Measurements from ENCODE around the gene DGKA.

Gene DGKA

DNA sequence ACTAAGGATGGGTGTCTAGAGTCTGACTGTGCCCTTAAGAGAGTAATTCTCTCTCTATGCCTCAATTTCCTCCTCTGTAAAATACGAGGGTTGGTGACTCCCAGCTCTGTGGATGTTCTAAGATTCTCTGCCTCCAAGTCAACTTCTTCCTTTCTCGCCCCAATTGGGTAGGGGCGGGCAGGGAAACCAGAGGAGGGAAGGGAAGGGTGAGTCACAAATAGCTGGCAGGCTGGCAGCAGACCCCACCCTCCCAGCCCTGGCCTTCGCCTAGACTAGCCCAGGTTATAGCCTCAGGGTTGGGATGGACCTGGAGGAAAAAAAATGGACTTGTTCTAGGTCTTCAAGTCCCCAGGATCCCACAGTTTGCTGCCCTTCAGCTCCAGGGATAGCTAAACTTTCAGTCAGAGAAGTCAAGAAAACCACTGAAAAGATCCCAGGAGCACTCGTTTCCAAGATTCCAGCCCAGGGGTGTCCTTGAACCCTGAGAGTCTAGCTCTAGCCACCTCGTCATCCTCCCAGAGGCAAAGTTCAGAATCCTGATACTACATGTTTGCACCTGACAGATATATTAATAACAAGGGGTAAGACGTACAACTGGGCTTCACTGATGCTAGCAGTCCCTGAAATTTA is 2.3 kb downstream of the DGKA start:
- TF ChIP-seq, protein P1, sequence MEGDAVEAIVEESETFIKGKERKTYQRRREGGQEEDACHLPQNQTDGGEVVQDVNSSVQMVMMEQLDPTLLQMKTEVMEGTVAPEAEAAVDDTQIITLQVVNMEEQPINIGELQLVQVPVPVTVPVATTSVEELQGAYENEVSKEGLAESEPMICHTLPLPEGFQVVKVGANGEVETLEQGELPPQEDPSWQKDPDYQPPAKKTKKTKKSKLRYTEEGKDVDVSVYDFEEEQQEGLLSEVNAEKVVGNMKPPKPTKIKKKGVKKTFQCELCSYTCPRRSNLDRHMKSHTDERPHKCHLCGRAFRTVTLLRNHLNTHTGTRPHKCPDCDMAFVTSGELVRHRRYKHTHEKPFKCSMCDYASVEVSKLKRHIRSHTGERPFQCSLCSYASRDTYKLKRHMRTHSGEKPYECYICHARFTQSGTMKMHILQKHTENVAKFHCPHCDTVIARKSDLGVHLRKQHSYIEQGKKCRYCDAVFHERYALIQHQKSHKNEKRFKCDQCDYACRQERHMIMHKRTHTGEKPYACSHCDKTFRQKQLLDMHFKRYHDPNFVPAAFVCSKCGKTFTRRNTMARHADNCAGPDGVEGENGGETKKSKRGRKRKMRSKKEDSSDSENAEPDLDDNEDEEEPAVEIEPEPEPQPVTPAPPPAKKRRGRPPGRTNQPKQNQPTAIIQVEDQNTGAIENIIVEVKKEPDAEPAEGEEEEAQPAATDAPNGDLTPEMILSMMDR (IDR thresholded peaks at IDR 0.05), result no peak

DNA sequence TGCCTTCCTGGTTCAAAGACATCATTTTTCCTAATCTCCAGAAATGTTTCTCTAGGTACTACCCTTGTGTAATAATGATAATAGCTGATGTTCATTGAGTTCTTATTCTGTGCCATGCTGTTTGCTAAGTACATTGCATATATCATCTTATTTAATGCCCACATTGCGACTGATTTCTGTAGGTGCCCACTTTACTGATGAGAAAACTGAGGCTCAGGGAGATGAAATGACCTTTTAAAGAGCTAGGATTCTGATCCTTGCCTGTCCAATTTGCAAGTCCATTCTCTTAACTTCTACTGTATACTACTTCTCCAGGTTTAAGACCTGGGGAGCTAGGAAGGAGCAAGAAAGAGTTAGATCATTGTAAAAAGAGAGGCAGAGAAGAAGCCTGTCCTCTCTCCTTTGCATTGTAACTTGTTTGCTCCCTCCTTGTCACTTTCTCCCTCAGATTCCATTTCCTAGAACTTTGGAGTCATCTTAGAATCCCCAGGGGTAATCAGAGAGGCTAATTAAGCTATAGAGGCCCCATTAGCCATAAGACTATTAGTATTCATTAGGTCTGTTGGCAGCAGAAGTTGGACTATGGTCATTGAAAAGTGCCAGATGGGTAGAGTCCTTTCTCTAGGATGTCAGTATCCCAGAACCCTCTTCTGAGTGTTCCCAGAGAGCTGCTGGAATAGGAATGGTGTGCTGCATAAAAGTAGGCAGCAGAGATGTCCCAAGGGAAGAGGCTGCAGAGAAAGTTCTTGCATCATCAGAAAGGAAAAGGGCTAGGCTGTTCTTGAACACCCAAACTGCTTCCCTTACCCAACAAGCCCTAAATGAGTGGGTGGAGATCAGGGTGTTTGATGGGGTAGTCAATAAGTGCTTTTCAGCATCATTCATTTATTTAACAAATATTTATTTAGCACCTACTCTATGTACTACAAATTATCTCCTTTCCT is 3.1 kb downstream of the DGKA start:
- TF ChIP-seq, protein P1 (IDR thresholded peaks at IDR 0.05), result no peak

DNA sequence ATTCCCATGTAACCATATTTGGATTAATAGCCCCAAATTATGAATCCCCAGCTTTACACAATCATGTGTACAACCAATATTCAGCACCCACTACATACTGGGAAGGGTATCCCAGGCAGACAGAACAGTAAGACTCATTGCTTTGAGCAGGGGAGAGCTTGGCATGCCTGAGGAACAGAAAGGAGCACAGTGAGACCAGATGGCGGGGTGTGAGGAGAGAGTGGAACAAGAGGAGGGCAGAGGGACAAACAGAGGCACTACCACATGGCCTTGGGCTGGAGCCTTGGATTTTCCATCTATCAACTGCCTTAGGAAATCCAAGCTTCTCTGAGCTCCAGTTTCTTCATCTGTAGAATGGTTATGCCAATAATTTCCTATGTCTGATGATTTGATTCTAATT is 3.8 kb downstream of the DGKA start:
- TF ChIP-seq, protein P1 (IDR thresholded peaks at IDR 0.05), result no peak

DNA sequence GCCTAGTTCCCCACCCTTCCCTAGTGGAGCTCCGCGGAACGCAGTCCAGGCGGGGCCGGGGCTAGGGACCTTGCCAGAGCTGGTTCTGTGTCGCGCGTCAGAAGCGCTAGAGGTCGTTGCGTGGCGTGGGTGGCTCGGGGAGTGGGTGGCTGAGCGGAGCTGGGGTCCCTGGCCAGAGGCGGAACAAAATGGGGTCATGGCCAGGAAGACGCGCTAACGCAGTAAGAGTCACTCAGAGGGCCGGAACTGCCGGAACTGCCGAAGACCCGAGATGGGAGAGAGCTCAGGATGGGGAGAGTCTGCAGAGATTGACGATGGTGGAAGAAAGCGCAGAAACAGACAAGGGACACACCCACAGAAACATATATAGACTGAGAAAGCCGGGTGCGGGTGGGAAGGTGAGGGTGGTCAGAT is 4.8 kb downstream of the DGKA start:
- TF ChIP-seq, protein P1 (IDR thresholded peaks at IDR 0.05), result no peak

DNA sequence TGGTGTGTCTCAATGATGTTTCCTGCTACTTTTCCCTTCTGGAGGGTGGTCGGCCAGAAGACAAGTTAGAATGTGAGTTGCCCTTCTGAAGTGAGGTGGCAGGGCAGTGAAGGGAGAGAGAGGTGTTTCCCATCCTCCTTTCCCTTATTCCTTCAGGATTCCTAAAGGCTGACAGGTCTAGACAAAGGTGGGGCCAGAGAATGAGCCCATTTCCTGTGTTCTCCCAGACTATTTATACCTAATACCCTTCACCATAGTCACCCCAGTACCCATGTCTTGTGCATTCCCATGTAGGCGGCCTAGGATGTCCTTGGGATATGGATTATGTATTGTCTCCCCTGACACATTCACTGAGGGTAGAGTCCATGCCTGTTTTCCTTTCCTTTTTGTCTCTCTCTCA is 7.0 kb downstream of the DGKA start:
- TF ChIP-seq, protein P1 (IDR thresholded peaks at IDR 0.05), result no peak

DNA sequence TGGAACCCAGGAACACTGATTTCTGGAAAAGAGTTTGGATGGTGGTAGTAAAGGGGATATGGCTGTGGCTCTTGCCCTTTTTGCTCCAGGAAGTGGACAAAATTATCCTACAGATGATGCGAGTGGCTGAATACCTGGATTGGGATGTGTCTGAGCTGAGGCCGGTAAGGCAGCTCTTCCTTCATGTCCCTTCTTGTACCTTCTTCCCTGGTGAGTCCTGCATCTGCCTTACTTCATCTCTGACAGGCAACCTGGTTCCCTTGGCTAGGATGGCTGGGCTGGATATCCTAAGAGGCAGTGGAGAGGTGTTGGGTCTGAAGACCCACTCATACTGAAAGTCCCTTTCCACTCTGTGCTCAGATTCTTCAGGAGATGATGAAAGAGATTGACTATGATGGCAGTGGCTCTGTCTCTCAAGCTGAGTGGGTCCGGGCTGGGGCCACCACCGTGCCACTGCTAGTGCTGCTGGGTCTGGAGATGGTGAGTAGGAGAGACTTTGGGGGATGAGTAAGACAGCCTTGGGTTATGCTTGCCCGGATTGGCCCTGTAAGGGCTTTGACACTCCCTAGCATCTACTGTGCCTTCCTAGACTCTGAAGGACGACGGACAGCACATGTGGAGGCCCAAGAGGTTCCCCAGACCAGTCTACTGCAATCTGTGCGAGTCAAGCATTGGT is 8.0 kb downstream of the DGKA start:
- TF ChIP-seq, protein P1 (IDR thresholded peaks at IDR 0.05), result no peak

DNA sequence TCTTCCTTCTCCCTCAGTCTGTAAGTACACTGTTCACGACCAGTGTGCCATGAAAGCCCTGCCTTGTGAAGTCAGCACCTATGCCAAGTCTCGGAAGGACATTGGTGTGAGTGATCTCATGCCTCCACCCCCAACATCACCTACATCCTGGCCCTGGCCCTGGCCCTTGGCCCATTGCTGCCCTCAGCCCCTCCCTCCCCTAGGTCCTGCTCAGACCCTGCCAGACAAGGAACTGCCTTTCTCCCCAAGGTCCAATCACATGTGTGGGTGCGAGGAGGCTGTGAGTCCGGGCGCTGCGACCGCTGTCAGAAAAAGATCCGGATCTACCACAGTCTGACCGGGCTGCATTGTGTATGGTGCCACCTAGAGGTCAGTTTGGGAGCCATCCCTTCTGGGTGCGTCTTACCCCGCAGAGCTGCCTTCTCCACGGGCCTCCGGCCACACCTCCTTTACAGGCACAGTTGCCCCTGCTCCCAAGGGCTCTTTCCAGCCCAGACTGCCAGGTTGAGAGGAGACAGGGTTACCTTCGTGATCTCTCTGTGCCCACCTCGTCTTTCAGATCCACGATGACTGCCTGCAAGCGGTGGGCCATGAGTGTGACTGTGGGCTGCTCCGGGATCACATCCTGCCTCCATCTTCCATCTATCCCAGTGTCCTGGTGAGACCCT is 9.2 kb downstream of the DGKA start:
- TF ChIP-seq, protein P1 (IDR thresholded peaks at IDR 0.05), result peak; percentile 91

Measured in LNCAP (cell line).